ENCODE results near the gene BMPR1B. TPM values are rescaled to one million over a fixed set of nuclear protein-coding genes. Genes with fewer than 3 reads are reported as not detected.

The BMPR1B gene
- total RNA-seq, 2 experiments from 2014 or later, result not detected

DNA sequence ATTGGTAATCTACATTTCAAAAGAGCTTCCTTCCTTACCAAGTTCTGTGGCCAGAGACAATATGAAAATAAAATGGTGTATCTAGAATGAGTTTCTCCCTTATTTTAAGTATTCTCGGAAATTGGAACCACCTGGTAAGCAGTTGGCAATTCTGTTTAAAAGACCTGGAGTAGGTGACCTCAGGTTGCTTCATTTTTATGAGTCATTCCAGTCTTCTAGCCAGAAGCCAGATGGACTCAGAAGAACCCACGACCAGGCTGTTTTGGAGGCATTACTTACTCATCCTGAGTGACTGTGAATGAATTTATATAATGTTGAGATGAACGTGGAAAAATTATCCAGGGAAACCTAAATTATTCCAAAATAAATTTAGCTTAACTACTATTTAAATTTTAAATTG lies 9.1 kb downstream of the BMPR1B start:
- ChIA-PET POLR2A (interaction anchor here (0.8 kb wide), 1 partner anchor 11 kb away, joined by 3 read pairs; no protein-coding TSS in a partner anchor), CTCF (interaction anchor here (0.9 kb wide), 1 partner anchor 18 kb away, joined by 3 read pairs; no protein-coding TSS in a partner anchor)
- ATAC-seq (no peak), DNase-seq (no peak)
- no peak overlapping the region for H3K27ac Mint-ChIP-seq
- H3K4me3 Mint-ChIP-seq, result no peak overlapping the region
- H3K9me3 Mint-ChIP-seq, result no peaks in the 10 kb centered on the region
- intact Hi-C loops (cut with micrococcal nuclease), result no loop called here
- no peaks in the 10 kb centered on the region for H3K4me1 Mint-ChIP-seq (ENCODE audit: low read depth)
- peaks cover 15% of the 10 kb centered on the region for H3K27me3 Mint-ChIP-seq
- TF ChIP-seq, protein P1, sequence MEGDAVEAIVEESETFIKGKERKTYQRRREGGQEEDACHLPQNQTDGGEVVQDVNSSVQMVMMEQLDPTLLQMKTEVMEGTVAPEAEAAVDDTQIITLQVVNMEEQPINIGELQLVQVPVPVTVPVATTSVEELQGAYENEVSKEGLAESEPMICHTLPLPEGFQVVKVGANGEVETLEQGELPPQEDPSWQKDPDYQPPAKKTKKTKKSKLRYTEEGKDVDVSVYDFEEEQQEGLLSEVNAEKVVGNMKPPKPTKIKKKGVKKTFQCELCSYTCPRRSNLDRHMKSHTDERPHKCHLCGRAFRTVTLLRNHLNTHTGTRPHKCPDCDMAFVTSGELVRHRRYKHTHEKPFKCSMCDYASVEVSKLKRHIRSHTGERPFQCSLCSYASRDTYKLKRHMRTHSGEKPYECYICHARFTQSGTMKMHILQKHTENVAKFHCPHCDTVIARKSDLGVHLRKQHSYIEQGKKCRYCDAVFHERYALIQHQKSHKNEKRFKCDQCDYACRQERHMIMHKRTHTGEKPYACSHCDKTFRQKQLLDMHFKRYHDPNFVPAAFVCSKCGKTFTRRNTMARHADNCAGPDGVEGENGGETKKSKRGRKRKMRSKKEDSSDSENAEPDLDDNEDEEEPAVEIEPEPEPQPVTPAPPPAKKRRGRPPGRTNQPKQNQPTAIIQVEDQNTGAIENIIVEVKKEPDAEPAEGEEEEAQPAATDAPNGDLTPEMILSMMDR (IDR thresholded peaks at IDR 0.05), result no peak
- no peaks in the 10 kb centered on the region for H3K36me3 Mint-ChIP-seq (ENCODE audit: low read depth)

DNA sequence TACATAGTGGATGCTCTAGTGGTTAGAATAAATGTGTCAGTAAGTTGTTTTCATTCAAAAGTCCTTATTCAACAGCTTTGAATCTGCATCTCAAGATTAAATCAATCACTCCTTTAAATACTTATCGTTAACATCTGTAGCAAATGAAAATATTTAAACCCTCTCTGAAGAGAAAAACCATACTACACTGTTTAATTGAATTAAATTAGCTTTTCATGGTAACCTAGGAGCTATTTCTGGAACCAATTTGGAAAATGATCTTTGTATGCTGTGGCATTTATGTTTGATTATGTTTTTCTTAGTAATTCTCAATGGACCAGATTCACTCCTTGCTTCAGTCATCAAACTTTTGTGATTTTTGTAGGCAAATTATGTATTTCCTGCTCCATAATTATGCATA lies 9.7 kb downstream of the BMPR1B start:
- Mint-ChIP-seq H3K4me1 (ENCODE audit: low read depth) (no peaks in the 10 kb centered on the region), H3K4me3 (no peak overlapping the region), H3K27me3 (peaks cover 12% of the 10 kb centered on the region), H3K27ac (no peak overlapping the region), H3K36me3 (ENCODE audit: low read depth) (no peaks in the 10 kb centered on the region), H3K9me3 (no peaks in the 10 kb centered on the region)
- ATAC-seq (no peak), DNase-seq (no peak)
- intact Hi-C loops (cut with micrococcal nuclease), result no loop called here
- TF ChIP-seq, protein P1 (IDR thresholded peaks at IDR 0.05), result no peak
- ChIA-PET CTCF (interaction anchor here (0.9 kb wide), 1 partner anchor 18 kb away, joined by 3 read pairs; no protein-coding TSS in a partner anchor), POLR2A (interaction anchor here (0.8 kb wide), 1 partner anchor 12 kb away, joined by 3 read pairs; no protein-coding TSS in a partner anchor)

DNA sequence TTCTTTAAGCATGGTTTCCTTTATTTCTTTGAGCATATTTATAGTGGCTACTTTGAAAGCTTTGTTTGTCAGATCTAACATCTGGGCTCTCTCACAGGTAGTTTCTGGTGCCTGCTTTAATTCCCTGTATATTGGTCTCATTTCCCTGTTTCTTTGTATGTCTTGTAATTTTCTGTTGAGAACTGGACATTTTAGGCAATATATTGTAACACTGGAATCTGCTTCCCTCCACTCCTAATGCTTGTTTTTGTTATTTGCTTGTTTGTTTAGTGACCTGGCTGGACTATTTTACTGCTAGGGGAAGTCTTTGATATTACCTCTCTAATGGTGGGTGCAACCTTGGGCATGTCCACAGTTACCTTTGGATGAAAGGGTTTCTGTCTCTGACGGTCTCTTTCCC lies 25.0 kb downstream of the BMPR1B start:
- ATAC-seq, result no peak
- ChIA-PET CTCF (no interaction called here), POLR2A (no interaction called here)
- TF ChIP-seq, protein P1 (IDR thresholded peaks at IDR 0.05), result no peak
- H3K27ac Mint-ChIP-seq, result no peak overlapping the region
- no peak for DNase-seq
- H3K4me3 Mint-ChIP-seq, result no peak overlapping the region
- intact Hi-C loops (cut with micrococcal nuclease), result no loop called here
- no peaks in the 10 kb centered on the region for H3K36me3 Mint-ChIP-seq (ENCODE audit: low read depth)
- peaks cover 10% of the 10 kb centered on the region for H3K9me3 Mint-ChIP-seq
- H3K27me3 Mint-ChIP-seq, result peaks cover 2% of the 10 kb centered on the region
- H3K4me1 Mint-ChIP-seq (ENCODE audit: low read depth), result no peaks in the 10 kb centered on the region

DNA sequence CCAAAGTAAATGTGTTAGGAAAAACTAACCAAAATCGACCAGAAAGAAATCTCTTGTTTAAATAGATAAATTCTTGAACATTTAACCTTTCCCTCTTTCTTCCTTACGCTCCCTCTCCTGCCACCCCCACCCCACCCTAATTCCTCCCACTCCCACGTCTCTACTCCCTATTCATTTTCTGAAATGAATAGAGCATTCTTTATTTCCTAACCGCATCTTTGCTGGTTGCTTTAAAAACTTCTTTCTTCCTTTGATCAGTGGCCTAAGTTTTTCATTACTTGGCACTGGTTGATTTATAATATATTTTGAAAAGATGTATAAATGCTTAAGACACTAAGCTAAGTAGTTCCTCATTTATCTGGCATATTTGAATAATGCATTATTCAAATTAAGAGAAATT lies 33.9 kb downstream of the BMPR1B start:
- ChIA-PET CTCF (no interaction called here), POLR2A (no interaction called here)
- intact Hi-C loops (cut with micrococcal nuclease), result no loop called here
- ATAC-seq (no peak), DNase-seq (no peak)
- H3K9me3 Mint-ChIP-seq, result no peaks in the 10 kb centered on the region
- H3K36me3 Mint-ChIP-seq (ENCODE audit: low read depth), result no peaks in the 10 kb centered on the region
- H3K4me3 Mint-ChIP-seq, result no peak overlapping the region
- H3K27ac Mint-ChIP-seq, result no peak overlapping the region
- H3K4me1 Mint-ChIP-seq (ENCODE audit: low read depth), result no peaks in the 10 kb centered on the region
- no peaks in the 10 kb centered on the region for H3K27me3 Mint-ChIP-seq
- TF ChIP-seq, protein P1 (IDR thresholded peaks at IDR 0.05), result no peak

DNA sequence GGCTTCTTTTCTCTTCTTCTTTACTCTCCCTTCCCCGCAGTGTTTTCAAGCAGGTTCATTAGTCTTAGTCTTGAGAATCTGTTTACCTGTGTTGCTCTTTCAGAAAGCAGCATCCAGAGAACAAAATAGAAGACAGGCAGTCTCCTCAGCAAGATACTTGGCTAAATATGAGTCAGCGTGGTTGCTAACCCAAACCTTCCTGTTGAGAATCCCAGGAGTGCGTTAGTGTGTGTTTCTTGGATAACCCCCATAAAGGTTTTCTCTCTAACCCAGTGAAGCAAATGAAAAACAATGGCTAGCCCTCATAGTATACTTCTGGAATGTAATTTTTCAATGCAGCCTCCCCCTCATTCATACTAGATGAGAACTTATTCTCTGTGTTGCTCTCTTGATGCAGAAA lies 41.1 kb downstream of the BMPR1B start:
- CTCF ChIA-PET, result no interaction called here
- H3K36me3 Mint-ChIP-seq (ENCODE audit: low read depth), result no peaks in the 10 kb centered on the region
- TF ChIP-seq, protein P1 (IDR thresholded peaks at IDR 0.05), result no peak
- H3K27ac Mint-ChIP-seq, result no peak overlapping the region
- intact Hi-C loops (cut with micrococcal nuclease), result no loop called here
- no peaks in the 10 kb centered on the region for H3K27me3 Mint-ChIP-seq
- H3K4me3 Mint-ChIP-seq, result no peak overlapping the region
- POLR2A ChIA-PET, result no interaction called here
- DNase-seq, result no peak
- no peaks in the 10 kb centered on the region for H3K9me3 Mint-ChIP-seq
- no peak for ATAC-seq
- no peaks in the 10 kb centered on the region for H3K4me1 Mint-ChIP-seq (ENCODE audit: low read depth)
